ENCODE measurements around the gene HOXA7. TPM values are rescaled to one million over a fixed set of nuclear protein-coding genes. Genes with fewer than 3 reads are reported as not detected.

The HOXA7 gene
- total RNA-seq, 1 donor from 2014 or later: not detected

DNA sequence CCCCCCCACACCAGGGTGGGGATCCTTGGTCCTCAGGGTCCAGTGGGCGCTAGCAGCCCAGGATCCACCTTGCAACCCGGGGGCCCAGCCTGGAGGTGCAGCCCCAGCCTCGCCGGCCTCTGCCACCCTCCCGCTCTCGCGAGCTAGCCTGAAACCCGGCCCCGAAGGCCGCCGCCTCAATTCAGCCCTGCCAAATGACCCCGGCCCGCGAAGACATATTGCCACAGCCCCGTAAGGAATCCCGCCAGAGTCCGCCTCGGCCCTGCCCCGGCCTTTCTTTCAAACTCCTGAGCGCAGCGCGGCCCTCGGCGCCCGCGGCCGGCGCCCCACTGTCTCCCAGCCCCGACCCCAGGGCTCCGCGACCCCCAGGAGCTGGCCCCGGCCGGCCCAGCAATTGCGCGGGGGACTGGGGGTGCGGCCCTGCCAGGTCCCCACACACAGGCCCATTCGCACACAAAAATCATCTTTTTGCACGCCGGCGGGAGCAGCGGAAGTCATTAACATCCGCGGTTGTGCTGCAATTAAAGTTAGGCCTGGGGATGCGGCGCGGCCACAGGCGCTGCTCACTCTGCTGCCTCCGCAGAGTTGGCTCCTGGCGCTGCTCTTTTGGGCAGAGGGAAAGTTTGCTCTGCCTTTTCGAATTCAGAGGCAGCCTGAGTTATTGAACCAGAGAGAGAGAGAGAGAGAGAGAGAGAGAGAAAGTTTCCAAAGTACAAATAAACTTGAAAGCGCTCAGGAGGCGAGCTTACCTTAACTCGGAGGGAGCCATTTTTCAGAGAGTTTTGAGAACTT, 16.9 kb downstream of the HOXA7 start:
- Mint-ChIP-seq H3K36me3 (ENCODE audit: low read depth) (no peaks in the 10 kb centered on the region), H3K27ac (no peak overlapping the region), H3K4me3 (ENCODE audit: low read depth) (no peak overlapping the region), H3K9me3 (no peaks in the 10 kb centered on the region), H3K4me1 (ENCODE audit: low read depth) (peaks cover 7% of the 10 kb centered on the region), H3K27me3 (ENCODE audit: low read depth) (peaks cover 39% of the 10 kb centered on the region)
- DNase-seq (ENCODE audit: low spot score): no peak
- intact Hi-C loops (cut with micrococcal nuclease): no loop called here

DNA sequence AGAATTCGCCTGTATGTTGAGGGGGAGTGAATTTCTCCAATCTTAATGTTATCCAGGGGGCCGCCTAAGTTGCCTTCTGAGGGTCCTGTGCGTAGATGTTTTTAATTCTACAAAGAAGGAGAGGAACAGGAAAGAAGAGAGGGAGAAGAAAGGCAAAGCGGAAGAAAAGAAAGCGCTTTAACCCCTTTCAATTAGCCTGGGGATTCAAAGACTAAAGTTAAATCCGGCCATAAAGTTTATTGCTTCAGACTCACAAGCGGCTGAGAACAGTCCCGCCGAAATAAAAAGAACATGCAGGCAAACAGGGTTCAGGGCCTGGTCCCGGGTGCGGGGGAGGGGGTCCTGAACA, 17.5 kb downstream of the HOXA7 start:
- H3K9me3 Mint-ChIP-seq: no peaks in the 10 kb centered on the region
- peaks cover 42% of the 10 kb centered on the region for H3K27me3 Mint-ChIP-seq (ENCODE audit: low read depth)
- no peak overlapping the region for H3K4me3 Mint-ChIP-seq (ENCODE audit: low read depth)
- intact Hi-C loops (cut with micrococcal nuclease): no loop called here
- H3K36me3 Mint-ChIP-seq (ENCODE audit: low read depth): no peaks in the 10 kb centered on the region
- H3K27ac Mint-ChIP-seq: no peak overlapping the region
- H3K4me1 Mint-ChIP-seq (ENCODE audit: low read depth): peaks cover 12% of the 10 kb centered on the region
- no peak for DNase-seq (ENCODE audit: low spot score)

DNA sequence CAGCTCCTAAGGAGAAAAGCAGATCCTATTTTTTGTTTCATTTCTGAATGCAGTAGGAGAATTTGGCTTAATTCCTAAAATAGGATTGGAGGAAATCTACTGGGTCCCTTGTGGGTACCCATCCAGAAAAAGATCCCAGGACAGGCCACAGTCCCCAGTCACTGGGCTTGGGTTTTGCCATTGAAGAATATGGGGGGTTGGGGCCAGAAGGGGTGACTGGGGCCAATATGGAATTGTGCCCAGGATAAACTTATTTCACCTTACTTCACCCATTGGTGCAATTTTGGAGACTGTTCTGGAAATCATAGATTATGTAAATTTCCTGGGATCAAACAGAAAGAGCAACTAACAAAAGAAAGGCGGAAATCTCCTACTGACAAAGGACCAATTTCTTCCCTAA, 18.0 kb downstream of the HOXA7 start:
- intact Hi-C loops (cut with micrococcal nuclease): no loop called here
- peaks cover 14% of the 10 kb centered on the region for H3K4me1 Mint-ChIP-seq (ENCODE audit: low read depth)
- no peaks in the 10 kb centered on the region for H3K36me3 Mint-ChIP-seq (ENCODE audit: low read depth)
- H3K27me3 Mint-ChIP-seq (ENCODE audit: low read depth): peaks cover 46% of the 10 kb centered on the region
- H3K4me3 Mint-ChIP-seq (ENCODE audit: low read depth): no peak overlapping the region
- no peak overlapping the region for H3K27ac Mint-ChIP-seq
- DNase-seq (ENCODE audit: low spot score): no peak
- no peaks in the 10 kb centered on the region for H3K9me3 Mint-ChIP-seq

DNA sequence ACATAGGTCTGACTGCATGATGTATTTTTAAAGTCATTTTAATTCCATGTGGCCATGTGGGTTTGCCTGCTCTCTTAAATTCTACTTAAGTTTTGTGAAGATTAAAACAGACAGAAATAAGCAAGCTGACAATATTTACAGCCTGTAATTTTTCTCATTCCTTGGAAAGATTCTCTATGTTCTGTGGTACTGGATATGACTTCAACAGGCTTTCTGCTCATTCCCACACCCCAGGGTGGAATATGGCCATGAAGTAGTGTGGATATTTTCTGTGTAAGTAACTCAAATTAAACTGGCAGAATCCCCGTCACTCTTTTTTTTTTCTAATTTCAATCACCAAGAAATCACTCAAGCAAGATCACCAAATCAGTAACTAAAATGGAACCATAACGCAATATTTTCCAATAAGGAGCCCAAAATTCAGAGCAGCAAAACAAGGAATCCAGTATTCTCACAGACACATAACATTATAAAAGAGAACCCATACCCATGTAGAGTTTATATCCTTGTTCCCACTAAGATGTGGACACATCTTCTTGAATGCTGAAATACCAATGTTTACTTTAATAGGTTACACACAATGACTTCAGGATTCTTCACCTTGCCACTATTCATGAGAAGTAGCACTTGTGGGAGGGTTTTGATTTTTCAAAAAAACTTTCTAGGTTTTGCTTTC, 18.7 kb downstream of the HOXA7 start:
- peaks cover 14% of the 10 kb centered on the region for H3K4me1 Mint-ChIP-seq (ENCODE audit: low read depth)
- H3K9me3 Mint-ChIP-seq: no peaks in the 10 kb centered on the region
- intact Hi-C loops (cut with micrococcal nuclease): no loop called here
- H3K4me3 Mint-ChIP-seq (ENCODE audit: low read depth): no peak overlapping the region
- H3K27me3 Mint-ChIP-seq (ENCODE audit: low read depth): peaks cover 51% of the 10 kb centered on the region
- H3K36me3 Mint-ChIP-seq (ENCODE audit: low read depth): no peaks in the 10 kb centered on the region
- H3K27ac Mint-ChIP-seq: no peak overlapping the region
- no peak for DNase-seq (ENCODE audit: low spot score)

DNA sequence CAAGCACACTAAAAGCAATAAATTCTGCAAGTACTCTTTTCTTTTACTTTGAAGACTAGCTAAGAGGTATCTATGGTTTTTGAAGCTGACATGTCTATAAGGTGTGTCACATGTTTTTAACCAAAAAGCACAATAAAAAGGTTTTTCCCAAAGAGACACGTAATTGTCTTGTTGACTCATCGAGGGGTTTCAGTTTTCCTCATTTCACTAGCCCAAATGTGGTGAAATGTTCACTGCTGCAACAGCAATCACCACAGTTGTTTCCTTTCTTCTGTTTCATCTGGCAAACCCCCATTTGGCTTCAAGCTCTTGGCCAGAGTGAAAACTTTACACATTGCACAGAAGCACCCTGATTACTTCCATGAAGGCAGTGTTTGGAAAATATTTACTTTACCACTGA, 22.1 kb downstream of the HOXA7 start:
- Mint-ChIP-seq H3K4me1 (ENCODE audit: low read depth) (peaks cover 14% of the 10 kb centered on the region), H3K27me3 (ENCODE audit: low read depth) (peaks cover 60% of the 10 kb centered on the region), H3K9me3 (no peaks in the 10 kb centered on the region), H3K27ac (no peak overlapping the region), H3K4me3 (ENCODE audit: low read depth) (no peak overlapping the region), H3K36me3 (ENCODE audit: low read depth) (no peaks in the 10 kb centered on the region)
- intact Hi-C loops (cut with micrococcal nuclease): loop anchor here (5.0 kb wide), 1 partner anchor 37 kb away; the partner anchor contains the start of gene HOXA1
- DNase-seq (ENCODE audit: low spot score): no peak

DNA sequence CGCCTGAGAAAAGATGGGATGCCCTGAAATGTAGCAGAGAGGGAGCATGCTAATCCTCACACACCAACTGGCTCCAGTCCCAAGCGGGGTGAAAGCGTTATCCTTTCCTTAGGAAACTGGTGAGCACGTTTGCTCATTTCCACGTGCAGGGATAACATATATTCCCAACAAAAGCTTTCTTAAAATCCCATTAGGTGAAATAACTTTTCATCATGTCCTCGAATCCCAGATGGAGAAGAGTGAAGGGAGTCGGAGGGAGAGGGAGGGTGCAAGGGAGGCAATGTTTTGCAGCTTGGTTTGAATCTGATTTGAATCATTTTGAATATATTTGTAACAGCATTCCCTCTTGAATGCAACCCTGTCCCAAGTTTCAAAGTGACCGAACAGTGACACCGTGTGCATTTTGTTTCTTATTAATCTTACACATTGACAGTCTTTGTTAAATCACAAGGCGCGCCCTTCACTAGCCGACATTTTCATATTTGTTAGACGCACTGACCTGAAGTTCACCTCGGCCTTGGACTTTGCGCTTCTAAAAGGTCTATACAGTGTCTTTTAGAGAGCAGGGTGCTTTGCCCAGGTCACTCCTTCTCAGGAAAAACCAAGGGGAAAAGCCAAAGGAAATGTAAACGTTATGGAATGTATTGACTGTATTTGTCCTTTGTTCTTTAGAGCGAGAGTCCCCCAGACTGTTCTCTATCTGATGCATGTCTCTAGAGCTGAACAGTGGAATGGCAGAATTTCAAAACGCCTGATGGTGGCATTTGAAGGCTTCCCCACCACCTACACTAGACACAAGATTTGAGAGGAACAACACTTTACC, 22.9 kb downstream of the HOXA7 start:
- Mint-ChIP-seq H3K9me3 (no peaks in the 10 kb centered on the region), H3K4me3 (ENCODE audit: low read depth) (no peak overlapping the region), H3K27me3 (ENCODE audit: low read depth) (peaks cover 65% of the 10 kb centered on the region), H3K36me3 (ENCODE audit: low read depth) (no peaks in the 10 kb centered on the region), H3K4me1 (ENCODE audit: low read depth) (peaks cover 14% of the 10 kb centered on the region), H3K27ac (no peak overlapping the region)
- no peak for DNase-seq (ENCODE audit: low spot score)
- intact Hi-C loops (cut with micrococcal nuclease): loop anchor here (5.0 kb wide), 1 partner anchor 36 kb away; the partner anchor contains the start of gene HOXA1

DNA sequence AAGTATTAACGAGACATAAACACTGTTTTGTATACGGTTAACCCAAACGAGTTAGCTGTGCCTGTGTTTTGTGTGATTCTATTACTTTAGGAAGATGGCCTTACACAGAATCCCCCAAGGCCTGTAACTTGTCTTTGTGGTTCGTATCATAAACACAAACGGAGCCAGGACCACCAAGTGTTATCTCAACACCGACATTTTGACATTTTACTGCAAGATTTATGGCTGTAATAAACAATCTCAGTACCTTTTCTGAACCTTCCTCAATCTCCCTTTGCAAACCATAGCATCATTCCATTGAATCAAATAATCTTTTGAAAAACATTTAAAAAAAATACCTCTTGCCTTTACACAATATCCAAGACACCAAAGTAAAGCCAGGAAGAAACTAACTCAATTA, 23.5 kb downstream of the HOXA7 start:
- DNase-seq (ENCODE audit: low spot score): no peak
- peaks cover 63% of the 10 kb centered on the region for H3K27me3 Mint-ChIP-seq (ENCODE audit: low read depth)
- no peak overlapping the region for H3K27ac Mint-ChIP-seq
- H3K9me3 Mint-ChIP-seq: no peaks in the 10 kb centered on the region
- intact Hi-C loops (cut with micrococcal nuclease): loop anchor here (5.0 kb wide), 1 partner anchor 36 kb away; the partner anchor contains the start of gene HOXA1
- no peak overlapping the region for H3K4me3 Mint-ChIP-seq (ENCODE audit: low read depth)
- H3K4me1 Mint-ChIP-seq (ENCODE audit: low read depth): peaks cover 14% of the 10 kb centered on the region
- H3K36me3 Mint-ChIP-seq (ENCODE audit: low read depth): no peaks in the 10 kb centered on the region

DNA sequence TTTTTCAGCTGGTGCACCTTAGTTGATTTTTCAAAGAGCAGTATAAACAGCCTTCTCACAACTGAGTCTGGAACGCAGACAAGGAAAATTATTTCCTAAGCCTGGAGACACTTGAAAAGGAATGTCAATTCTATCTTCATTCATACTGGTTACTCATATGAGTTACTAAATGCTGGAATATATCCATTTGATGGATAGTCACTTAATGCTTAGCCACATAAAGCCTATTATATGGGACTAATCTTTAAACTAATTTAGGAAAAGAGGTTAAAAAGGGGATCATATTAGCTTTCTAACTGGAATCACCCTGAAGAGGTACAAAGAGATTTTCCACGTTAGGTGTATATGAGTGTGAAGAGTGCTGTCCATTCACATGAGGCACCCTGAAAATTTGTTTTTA, 24.3 kb downstream of the HOXA7 start:
- H3K27me3 Mint-ChIP-seq (ENCODE audit: low read depth): peaks cover 62% of the 10 kb centered on the region
- H3K36me3 Mint-ChIP-seq (ENCODE audit: low read depth): no peaks in the 10 kb centered on the region
- no peak for DNase-seq (ENCODE audit: low spot score)
- H3K4me1 Mint-ChIP-seq (ENCODE audit: low read depth): peaks cover 14% of the 10 kb centered on the region
- no peak overlapping the region for H3K27ac Mint-ChIP-seq
- no peak overlapping the region for H3K4me3 Mint-ChIP-seq (ENCODE audit: low read depth)
- intact Hi-C loops (cut with micrococcal nuclease): loop anchor here (5.0 kb wide), 1 partner anchor 35 kb away; the partner anchor contains the start of gene HOXA1
- H3K9me3 Mint-ChIP-seq: no peaks in the 10 kb centered on the region

DNA sequence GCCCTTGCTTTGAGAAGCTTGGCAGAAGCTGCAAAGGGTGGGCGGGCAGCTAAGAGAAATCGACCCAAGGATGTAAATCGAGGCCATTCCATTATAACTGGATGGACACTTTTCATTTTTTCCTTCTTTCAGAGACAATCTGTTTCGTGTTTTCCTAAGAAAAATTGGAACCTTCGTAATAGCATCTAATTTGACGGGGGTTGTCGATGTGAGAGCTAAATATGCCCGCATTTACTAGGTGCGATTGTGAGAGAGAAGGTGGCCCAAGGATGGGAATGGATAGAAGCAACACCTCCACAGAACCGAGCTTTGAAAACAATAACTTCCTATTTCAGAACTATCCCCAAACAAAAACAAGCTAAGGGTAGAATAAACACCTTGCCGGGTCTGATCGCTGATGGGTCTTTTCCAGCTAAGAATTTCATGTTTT, 25.1 kb downstream of the HOXA7 start:
- Mint-ChIP-seq H3K27ac (no peak overlapping the region), H3K9me3 (no peaks in the 10 kb centered on the region), H3K4me3 (ENCODE audit: low read depth) (peak overlapping the region; percentile 59), H3K4me1 (ENCODE audit: low read depth) (peaks cover 14% of the 10 kb centered on the region), H3K36me3 (ENCODE audit: low read depth) (no peaks in the 10 kb centered on the region), H3K27me3 (ENCODE audit: low read depth) (peaks cover 63% of the 10 kb centered on the region)
- intact Hi-C loops (cut with micrococcal nuclease): loop anchor here (5.0 kb wide), 1 partner anchor 34 kb away; the partner anchor contains the start of gene HOXA1
- no peak for DNase-seq (ENCODE audit: low spot score)

DNA sequence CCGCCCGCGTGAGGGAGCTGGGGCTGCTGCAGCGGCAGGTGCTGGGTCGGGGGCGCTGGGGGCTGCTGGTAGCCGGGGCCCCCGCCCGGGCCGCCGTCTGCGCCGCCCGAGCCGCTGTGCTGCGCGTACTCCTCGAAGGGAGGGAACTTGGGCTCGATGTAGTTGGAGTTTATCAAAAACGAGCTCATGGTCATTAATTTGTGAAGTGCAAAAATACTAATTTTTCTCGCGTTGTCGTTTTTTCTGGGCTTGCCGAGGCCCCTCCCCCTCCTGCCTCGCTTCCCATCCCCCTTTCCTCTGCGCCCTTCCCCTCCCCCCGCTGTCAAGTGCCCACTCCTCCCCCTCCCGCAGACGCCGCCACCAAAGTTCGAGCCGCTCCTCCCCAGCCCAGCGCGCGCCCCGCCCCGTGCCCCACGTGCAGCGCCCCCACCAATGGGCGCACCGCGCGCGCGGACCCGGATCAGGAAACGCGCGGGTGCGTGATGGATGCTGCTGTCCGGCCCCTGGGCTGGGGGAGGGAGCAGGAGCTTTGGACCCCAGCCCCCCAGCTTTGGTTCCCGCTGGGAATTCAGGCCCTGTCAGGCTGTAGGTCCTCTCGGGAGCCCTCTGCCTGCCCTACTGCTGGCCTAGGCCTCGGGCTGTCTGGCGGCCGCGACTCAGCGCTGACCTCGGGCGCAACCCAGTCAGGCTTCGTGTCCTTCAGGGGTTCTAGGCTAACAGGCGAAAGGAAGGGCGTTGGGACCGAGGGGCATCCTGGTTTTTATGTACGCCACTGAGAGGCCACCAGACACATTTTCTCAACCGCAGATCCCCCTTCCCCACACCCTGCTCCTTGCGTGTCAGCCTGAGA, 25.7 kb downstream of the HOXA7 start, which contains the start of gene HOXA4:
HOXA4 (minus strand) TSS at position 218 of the 850 bp plus-strand sequence; CDS start at position 194, 24 bp downstream.
- peaks cover 14% of the 10 kb centered on the region for H3K4me1 Mint-ChIP-seq (ENCODE audit: low read depth)
- H3K36me3 Mint-ChIP-seq (ENCODE audit: low read depth): no peaks in the 10 kb centered on the region
- no peaks in the 10 kb centered on the region for H3K9me3 Mint-ChIP-seq
- H3K4me3 Mint-ChIP-seq (ENCODE audit: low read depth): peak within 1 kb of the TSS; percentile 59
- no peak within 1 kb of the TSS for H3K27ac Mint-ChIP-seq
- peak; percentile 67 for DNase-seq (ENCODE audit: low spot score)
- intact Hi-C loops (cut with micrococcal nuclease): loop anchor here (5.0 kb wide), 1 partner anchor 33 kb away; the partner anchor contains the start of gene HOXA1
- peaks cover 62% of the 10 kb centered on the region for H3K27me3 Mint-ChIP-seq (ENCODE audit: low read depth)

DNA sequence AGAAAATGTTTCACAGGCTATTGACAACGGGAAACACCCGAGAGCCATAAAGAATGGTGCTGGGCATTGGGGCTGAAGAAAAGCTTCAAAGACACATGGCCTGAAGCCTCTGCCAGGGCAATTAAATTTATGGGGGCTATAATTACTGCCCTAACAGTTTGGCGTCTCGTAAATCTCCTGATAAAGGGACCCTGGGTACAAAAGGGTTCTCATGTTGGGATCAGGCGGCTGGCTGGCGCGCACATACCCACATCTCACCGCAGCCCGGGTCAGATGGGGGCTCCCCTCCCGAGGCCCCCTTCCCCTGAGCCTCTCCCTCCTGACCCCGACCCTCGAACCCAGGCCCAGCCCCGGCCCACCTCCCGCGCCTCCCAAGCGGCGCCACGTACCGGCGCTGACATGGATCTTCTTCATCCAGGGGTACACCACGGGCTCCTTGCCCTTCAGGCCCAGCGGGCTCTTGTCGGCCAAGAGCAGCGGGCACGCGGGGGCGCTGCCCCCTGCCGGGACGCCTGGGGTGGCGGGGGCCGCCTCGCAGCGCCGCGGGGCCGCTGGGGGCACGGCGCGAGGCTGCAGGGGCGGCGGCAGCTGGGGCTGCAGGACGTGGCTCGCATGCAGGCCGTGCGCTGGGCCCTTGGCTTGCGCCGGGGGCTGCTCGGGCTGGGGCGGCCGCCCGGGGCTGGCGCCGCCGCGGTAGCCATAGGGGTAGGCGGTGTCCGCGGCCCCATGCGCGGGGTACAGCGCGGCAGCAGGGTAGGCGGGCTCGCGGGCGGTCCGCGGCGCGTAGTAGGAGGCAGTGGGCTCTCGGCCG, 26.5 kb downstream of the HOXA7 start:
- no peak overlapping the region for H3K4me3 Mint-ChIP-seq (ENCODE audit: low read depth)
- no peak overlapping the region for H3K27ac Mint-ChIP-seq
- DNase-seq (ENCODE audit: low spot score): no peak
- H3K9me3 Mint-ChIP-seq: no peaks in the 10 kb centered on the region
- H3K36me3 Mint-ChIP-seq (ENCODE audit: low read depth): no peaks in the 10 kb centered on the region
- peaks cover 59% of the 10 kb centered on the region for H3K27me3 Mint-ChIP-seq (ENCODE audit: low read depth)
- intact Hi-C loops (cut with micrococcal nuclease): loop anchor here (5.0 kb wide), 1 partner anchor 33 kb away; the partner anchor contains the start of gene HOXA1
- peaks cover 11% of the 10 kb centered on the region for H3K4me1 Mint-ChIP-seq (ENCODE audit: low read depth)
